HG03460 (cell line): Measurements from ENCODE around the gene FLT3LG.
"Not testable (repeated sequence)": the region's sequence is repeated elsewhere in the genome, so short reads cannot be mapped to it uniquely, and the experiment has no call there.

Source experiments
- ATAC-seq: cut with Tn5 transposase; IDR thresholded peaks from one replicate; pipeline ENCODE4 v1.9.1; 2021; ENCODE audit not compliant: unreplicated experiment

FLT3LG gene

DNA sequence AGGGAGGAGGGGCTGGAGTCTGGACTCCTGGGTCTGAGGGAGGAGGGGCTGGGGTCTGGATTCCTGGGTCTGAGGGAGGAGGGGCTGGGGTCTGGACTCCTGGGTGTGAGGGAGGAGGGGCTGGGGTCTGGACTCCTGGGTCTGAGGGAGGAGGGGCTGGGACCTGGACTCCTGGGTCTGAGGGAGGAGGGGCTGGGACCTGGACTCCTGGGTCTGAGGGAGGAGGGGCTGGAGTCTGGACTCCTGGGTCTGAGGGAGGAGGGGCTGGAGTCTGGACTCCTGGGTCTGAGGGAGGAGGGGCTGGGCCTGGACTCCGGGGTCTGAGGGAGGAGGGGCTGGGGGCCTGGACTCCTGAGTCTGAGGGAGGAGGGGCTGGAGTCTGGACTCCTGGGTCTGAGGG is 12.9 kb upstream of the FLT3LG start:
- not testable (repeated sequence) for ATAC-seq

DNA sequence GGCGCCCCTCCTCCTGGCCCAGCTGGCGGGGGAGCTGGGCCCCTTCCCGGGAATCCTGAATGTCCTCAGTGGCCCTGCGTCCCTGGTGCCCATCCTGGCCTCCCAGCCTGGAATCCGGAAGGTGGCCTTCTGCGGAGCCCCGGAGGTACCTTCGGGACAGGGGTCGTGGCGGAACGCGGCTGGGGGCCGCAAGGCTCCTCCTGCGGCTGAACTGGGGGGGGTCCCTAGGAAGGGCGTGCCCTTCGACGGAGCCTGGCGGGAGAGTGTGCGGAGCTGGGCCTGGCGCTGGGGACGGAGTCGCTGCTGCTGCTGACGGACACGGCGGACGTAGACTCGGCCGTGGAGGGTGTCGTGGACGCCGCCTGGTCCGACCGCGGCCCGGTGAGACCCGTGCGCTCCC is 12.4 kb upstream of the FLT3LG start:
- no peak for ATAC-seq

GRCh38 chr19:49462492-49462891 is 11.5 kb upstream of the FLT3LG start:
- no peak for ATAC-seq

DNA sequence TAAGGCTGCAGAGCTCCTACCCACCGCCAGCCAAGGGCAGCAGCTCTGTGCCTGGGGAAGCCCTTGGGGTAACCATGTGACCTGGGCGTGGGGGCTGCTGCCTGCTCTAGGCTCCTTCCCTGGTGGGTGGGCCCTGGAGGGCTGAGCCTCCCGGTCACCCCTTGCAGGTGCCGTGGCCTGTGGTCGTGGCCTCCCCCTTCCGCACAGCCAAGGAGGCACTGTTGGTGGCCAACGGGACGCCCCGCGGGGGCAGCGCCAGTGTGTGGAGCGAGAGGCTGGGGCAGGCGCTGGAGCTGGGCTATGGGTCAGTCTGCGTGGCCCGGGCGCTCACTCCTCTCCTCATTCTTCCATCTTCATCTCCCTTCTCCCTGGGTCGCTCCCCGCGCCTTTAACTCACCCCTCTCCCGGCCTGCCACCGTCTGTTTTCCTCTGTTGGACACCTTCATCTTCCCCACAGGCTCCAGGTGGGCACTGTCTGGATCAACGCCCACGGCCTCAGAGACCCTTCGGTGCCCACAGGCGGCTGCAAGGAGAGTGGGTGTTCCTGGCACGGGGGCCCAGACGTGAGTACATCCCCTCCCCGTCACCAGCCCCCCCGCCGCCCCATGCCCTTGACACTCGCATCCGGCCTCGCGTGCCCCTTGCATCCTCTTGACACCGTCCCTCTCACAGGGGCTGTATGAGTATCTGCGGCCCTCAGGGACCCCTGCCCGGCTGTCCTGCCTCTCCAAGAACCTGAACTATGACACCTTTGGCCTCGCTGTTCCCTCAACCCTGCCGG is 9.9 kb upstream of the FLT3LG start:
- no peak for ATAC-seq

- no peak for ATAC-seq
Measured at GRCh38 chr19:49465371-49465770, 8.6 kb upstream of the FLT3LG start.

- no peak for ATAC-seq
Measured at GRCh38 chr19:49468199-49468598, 5.8 kb upstream of the FLT3LG start.

DNA sequence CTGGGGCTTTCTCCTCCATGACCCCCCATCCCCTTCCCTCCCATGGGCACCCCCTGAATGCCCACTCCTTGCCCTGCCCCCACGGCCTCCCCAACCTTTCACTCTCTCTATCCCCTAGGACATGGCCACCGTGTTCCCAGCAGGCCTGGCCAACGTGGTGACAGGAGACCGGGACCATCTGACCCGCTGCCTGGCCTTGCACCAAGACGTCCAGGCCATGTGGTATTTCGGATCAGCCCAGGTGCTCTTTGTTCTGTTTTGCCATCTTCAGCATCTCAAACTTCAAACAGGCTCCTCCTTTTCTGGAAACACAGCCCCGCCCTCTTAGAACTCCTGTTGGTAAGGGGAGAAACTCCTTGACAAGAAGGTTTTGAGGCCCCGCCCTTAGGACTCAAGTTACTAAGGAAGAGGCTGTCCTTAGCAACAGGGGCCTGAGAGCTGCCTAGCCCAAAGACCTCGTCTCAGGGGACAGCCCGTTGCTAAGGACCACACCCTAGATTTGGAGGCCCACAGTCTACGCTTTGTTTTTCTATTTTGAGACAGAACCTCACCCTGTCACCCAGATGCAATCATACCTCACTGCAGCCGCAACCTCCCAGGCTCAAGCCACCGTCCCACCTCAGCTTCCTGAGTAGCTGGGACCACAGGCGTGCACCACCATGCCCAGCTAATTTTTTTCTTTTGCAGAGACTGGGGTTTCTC is 5.1 kb upstream of the FLT3LG start:
- ATAC-seq, result peak; percentile 56

DNA sequence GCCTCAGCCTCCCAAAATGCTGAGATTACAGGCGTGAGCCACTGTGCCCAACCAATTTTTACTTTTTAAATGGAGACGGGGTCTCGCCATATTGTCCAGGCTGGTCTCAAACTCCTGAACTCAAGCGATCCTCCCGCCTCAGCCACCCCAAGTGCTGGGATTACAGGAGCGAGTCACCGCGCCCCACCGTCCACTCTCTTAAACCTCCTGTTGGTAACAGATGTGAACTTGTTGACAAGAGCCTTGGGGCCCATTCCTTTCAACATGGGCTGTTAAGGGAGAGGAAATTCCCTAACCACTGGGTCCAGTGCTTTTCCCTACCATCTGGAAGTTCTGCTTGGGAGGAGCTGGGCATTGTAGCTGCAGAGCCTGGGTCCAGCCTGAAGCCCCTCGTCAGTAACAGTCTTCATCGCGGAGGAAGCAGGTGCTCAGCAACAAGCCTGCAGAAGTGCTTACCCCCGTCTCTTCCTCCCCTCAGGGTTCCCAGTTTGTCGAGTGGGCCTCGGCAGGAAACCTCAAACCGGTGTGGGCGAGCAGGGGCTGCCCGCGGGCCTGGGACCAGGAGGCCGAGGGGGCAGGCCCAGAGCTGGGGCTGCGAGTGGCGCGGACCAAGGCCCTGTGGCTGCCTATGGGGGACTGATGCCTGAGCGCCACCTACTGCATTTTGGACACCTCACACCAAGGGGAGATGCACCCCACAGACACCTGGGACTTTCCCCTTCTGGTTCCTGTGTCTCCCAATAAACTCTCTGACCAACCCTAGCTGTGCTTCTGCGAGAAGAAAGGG is 4.0 kb upstream of the FLT3LG start:
- ATAC-seq, result peak; percentile 47

- ATAC-seq, result no peak
Measured at GRCh38 chr19:49470615-49470978, 3.4 kb upstream of the FLT3LG start.

- no peak for ATAC-seq
Measured at GRCh38 chr19:49472936-49473335, 1.1 kb upstream of the FLT3LG start.

- ATAC-seq, result not testable (repeated sequence)
Measured at GRCh38 chr19:49473501-49473867, 531 bp upstream of the FLT3LG start.

DNA sequence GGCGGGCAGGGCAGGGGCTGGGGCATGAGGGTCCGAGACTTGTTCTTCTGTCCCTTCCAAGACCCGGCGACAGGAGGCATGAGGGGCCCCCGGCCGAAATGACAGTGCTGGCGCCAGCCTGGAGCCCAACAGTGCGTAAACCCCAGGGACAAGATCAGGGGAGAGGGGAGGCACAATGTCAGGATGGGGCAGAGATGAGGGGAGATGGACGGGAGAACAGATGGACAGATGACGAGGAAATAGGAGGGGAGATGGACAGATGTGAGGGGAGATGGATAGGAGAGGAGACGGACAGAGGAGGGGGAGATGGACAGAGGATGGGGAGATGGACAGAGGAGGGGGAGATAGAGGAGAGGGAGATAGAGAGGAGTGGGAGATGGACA is 518 bp downstream of the FLT3LG start:
- no peak for ATAC-seq

DNA sequence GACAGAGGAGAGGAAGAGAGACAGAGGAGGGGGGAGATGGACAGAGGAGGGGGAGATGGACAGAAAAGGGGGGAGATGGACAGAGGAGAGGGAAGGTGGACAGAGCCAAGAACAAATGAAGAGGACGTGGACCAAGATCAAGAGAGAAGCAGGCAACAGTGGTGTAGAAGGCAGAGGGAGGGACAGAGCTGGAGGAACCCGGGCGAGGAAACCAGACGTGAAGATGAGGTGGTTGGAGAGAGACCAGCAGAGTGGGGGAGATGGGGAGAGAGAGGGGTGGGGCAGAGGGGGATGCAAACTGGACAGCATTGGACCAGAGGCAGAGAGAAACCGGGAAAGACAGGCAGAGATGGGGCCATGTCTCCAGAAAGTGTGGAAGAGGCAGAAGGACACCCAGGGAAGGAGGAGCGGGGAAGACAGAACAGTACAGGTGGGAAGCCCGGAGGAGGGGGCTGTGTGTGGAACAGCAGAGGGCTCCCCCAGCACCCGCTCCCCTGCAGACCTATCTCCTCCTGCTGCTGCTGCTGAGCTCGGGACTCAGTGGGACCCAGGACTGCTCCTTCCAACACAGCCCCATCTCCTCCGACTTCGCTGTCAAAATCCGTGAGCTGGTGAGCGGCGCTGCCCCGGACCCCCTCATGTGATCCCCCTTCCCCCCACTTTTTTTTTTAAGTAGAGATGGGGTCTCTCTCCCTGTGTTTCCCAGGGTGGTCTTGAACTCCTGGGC is 1.3 kb downstream of the FLT3LG start:
- ATAC-seq, result no peak

- ATAC-seq, result no peak
Measured at GRCh38 chr19:49475995-49476880, 2.2 kb downstream of the FLT3LG start.

- no peak for ATAC-seq
Measured at GRCh38 chr19:49479975-49480628, 6.1 kb downstream of the FLT3LG start.

DNA sequence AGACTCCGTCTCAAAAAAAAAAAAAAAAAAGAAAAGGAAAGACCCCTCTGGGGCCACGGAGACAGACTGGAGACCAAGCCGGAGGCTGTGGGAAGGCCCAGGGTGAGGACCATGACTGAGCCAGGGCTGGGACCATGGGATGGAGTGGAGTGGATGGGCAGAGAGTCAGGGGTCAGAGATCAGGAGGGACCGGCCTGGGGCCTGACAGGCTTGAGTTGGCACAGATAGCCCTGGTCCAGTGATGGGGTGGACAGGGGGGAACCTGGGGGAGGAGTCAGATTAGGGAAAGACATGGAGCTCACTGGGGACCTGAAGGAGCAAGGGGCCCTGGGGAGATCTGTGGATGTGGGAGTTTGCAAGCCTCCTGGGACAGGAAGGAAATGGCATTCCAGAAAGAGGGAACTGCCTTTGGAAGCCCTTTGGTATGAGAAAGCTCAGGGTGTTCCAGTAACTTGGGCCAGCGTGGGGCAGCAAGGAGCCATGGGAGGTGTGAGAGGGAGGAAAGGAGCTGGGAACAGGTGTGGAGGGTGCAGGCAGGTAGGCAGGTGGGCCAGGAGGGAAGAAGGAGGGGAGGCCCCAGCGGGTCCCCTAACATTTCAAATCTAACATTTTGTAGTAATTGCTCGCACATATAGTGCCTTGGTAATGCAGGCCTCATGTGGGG is 7.1 kb downstream of the FLT3LG start:
- no peak for ATAC-seq

DNA sequence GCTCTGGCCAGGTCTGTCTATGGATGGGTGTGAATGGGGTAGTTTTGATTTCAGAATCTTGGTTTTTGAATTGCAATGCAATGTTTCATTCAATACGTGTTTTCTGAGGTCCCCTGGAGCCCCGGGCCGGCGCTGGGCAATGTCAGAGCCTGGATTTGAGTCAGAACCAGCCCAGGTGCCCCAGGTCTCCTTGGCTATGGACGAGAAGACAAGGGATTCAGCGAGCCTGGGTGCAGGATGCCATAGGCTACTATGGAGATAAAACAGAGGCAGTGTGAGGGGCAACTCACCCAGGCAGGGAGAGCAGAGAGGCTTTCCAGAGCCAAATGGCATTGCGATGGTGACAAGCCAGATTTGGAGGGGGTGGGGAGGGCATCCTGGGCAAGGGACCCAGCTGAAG is 12.2 kb downstream of the FLT3LG start:
- ATAC-seq, result no peak

- ATAC-seq, result no peak
Measured at GRCh38 chr19:49486710-49487276, 12.8 kb downstream of the FLT3LG start.
